HepG2 (cell line): ENCODE results near the gene RPS19BP1. TPM values are rescaled to one million over a fixed set of nuclear protein-coding genes. Genes with fewer than 3 reads are reported as not detected.

Source experiments
- ATAC-seq: fragments of 200-7000 bp; cut with Tn5 transposase; 3 replicates; pipeline ENCODE4 v1.9.1; 2020; ENCODE audit warnings: mild to moderate bottlenecking, moderate library complexity
- BruUV-seq: library from RNA; stranded (reverse); fragments of 400-500 nt; replicated peaks from 2 replicates; lab custom pipeline; 2021; lab: Mats Ljungman, UMichigan
- CTCF ChIA-PET: fragments of 300-600 bp; formaldehyde crosslinking; extraction: SDS; loops from one replicate; lab custom pipeline; 2021; ENCODE audit warnings: low total read pairs, inconsistent platforms, low intra/inter-chr PET ratio; lab: Yijun Ruan, JAX
- POLR2A ChIA-PET: fragments of 350-600 bp; sonication (Branson Sonifier 250); formaldehyde crosslinking; loops from one replicate; lab custom pipeline; 2020; ENCODE audit warnings: antibody characterized with exemption, inconsistent platforms; lab: Yijun Ruan, JAX
- DNase-seq: peaks from one replicate; pipeline ENCODE4 v3.0.0-alpha.2; 2015; ENCODE audit warnings: low spot score
- FAIRE-seq: peaks from 3 replicates; lab custom pipeline; 2011; peaks lifted over from hg19 to GRCh38; lab: Jason Lieb, UNC
- H2AFZ ChIP-seq: one replicate; pipeline ENCODE4 v1.6.1; 2011; ENCODE audit warnings: low read length, inconsistent platforms
- H3K27ac ChIP-seq: fragments of 300-600 bp; 3 replicates; pipeline ENCODE4 v1.8.0; 2011; ENCODE audit warnings: mixed run types, mild to moderate bottlenecking, mixed read lengths, low read length, inconsistent platforms; ENCODE audit not compliant: insufficient read depth; ENCODE audit errors: extremely low read length
- H3K27me3 ChIP-seq, 2 experiments: fragments of 200-600 bp in 1 of 2; 2 replicates in 1 of 2; 3 replicates in 1 of 2; pipeline versions ENCODE4 v1.6.0 to v1.8.0; 2011; ENCODE audit warnings: low read length in 2 of 2, mild to moderate bottlenecking in 2 of 2, moderate library complexity in 2 of 2, inconsistent platforms in 1 of 2; ENCODE audit not compliant: insufficient read depth in 2 of 2, control insufficient read depth in 1 of 2
- H3K36me3 ChIP-seq, 2 experiments: fragments of 200-600 bp in 1 of 2; replicated peaks in 1 of 2; 2 replicates in 1 of 2; 3 replicates in 1 of 2; pipeline versions ENCODE4 v1.5.1 to v1.8.0; 2011; ENCODE audit warnings: low read length in 2 of 2, inconsistent platforms in 1 of 2; ENCODE audit not compliant: insufficient read depth in 2 of 2, control insufficient read depth in 1 of 2
- H3K4me1 ChIP-seq: 2 replicates; pipeline ENCODE4 v1.5.1; 2012; ENCODE audit warnings: low read length, inconsistent platforms; ENCODE audit not compliant: insufficient read depth
- H3K4me2 ChIP-seq: 2 replicates; pipeline ENCODE4 v1.6.0; 2011; ENCODE audit warnings: low read depth, low read length, inconsistent platforms
- H3K4me3 ChIP-seq, 3 experiments: fragments of 200-600 bp in 1 of 3; sonication (generic), shearing (Covaris generic) in 1 of 3; replicated peaks in 1 of 3; 2 replicates each; pipeline ENCODE4 v1.5.1; 2011 to 2016; ENCODE audit warnings: low read length in 3 of 3, inconsistent platforms in 2 of 3, low read depth in 2 of 3, mild to moderate bottlenecking in 2 of 3, control low read depth in 1 of 3, mixed read lengths in 1 of 3; ENCODE audit not compliant: insufficient read depth in 1 of 3
- H3K79me2 ChIP-seq: one replicate; pipeline ENCODE4 v1.6.1; 2011; ENCODE audit warnings: low read length, inconsistent platforms; ENCODE audit not compliant: insufficient read depth
- H3K9ac ChIP-seq: 2 replicates; pipeline ENCODE4 v1.6.0; 2011; ENCODE audit warnings: mild to moderate bottlenecking, low read depth, low read length, inconsistent platforms; ENCODE audit not compliant: insufficient read depth
- H3K9me3 ChIP-seq: 2 replicates; pipeline ENCODE4 v1.5.1; 2012; ENCODE audit warnings: mild to moderate bottlenecking, low read length
- H4K20me1 ChIP-seq: 2 replicates; pipeline ENCODE4 v1.6.0; 2011; ENCODE audit warnings: inconsistent platforms, mild to moderate bottlenecking, low read length, moderate library complexity; ENCODE audit not compliant: insufficient read depth
- BCL6 ChIP-seq: IDR thresholded peaks from 2 replicates; pipeline ENCODE4 v1.6.1; 2016; ENCODE audit warnings: missing genetic modification reagents, missing compliant biosample characterization
- HIVEP1 ChIP-seq: sonication (generic); formaldehyde crosslinking; IDR thresholded peaks from 2 replicates; pipeline ENCODE4 v1.4.0; 2020; ENCODE audit warnings: mild to moderate bottlenecking, missing genetic modification reagents
- KDM3A ChIP-seq: IDR thresholded peaks from 2 replicates; pipeline ENCODE4 v1.6.1; 2018; ENCODE audit warnings: low read depth, missing compliant biosample characterization
- NFYB ChIP-seq: sonication (generic); formaldehyde crosslinking; IDR thresholded peaks from 2 replicates; pipeline ENCODE4 v1.4.0; 2020; ENCODE audit warnings: missing genetic modification reagents
- ZNF441 ChIP-seq: sonication (generic); formaldehyde crosslinking; IDR thresholded peaks from 2 replicates; pipeline ENCODE4 v1.7.0; 2021; ENCODE audit warnings: missing genetic modification reagents, borderline replicate concordance
- ZNF737 ChIP-seq: sonication (generic); formaldehyde crosslinking; IDR thresholded peaks from 2 replicates; pipeline ENCODE4 v1.5.0; 2020; ENCODE audit warnings: missing genetic modification reagents, mild to moderate bottlenecking, borderline replicate concordance
- ZNF775 ChIP-seq: sonication (generic); formaldehyde crosslinking; IDR thresholded peaks from 2 replicates; pipeline ENCODE4 v1.4.0; 2020; ENCODE audit warnings: missing genetic modification reagents, mild to moderate bottlenecking, moderate library complexity, borderline replicate concordance
- WGBS: methylation state at CpG from one replicate; pipeline ENCODE4 v1.1.6; 2017; ENCODE audit warnings: low lambda C conversion rate; 5-methylcytosine and 5-hydroxymethylcytosine counted together
- in situ Hi-C: cut with HindIII; loops from 2 replicates; pipeline ENCODE4 v1.10.0; 2017; ENCODE audit warnings: low pct_unique_long_range_greater_than_20kb; ENCODE audit not compliant: extremely low pct_ligation_motif_present
- intact Hi-C: fragments of 100-400 bp; cut with micrococcal nuclease; formaldehyde crosslinking; loops from one replicate; pipeline ENCODE4 v1.10.0; 2022; ENCODE audit not compliant: unreplicated experiment
- polyA plus RNA-seq, 8 experiments: library from polyadenylated mRNA; depleted of rRNA in 3 of 8; stranded (reverse) in 7 of 8; unstranded in 1 of 8; fragments of >200 nt; fragmentation: Illumina TruSeq in 4 of 8; extraction: Trizol in 4 of 8; gene quantifications; 2 replicates each; pipeline versions ENCODE4 v1.2.1 to v1.2.3, GENCODE V29; 2011 to 2016; ENCODE audit warnings: low read depth in 4 of 8, missing spikeins in 1 of 8, mixed read lengths in 1 of 8; ENCODE audit not compliant: insufficient read depth in 1 of 8
- total RNA-seq, 5 experiments: library from RNA; depleted of rRNA; stranded (reverse); fragments of >200 nt; fragmentation: Illumina TruSeq; extraction: Trizol; gene quantifications; 2 replicates each; pipeline ENCODE4 v1.2.3, GENCODE V29; 2016; ENCODE audit warnings: low read depth in 1 of 5
- TF ChIP-seq, protein P1 (sequence below), 2 experiments: sonication (generic) in 1 of 2; formaldehyde crosslinking in 1 of 2; IDR thresholded peaks; 2 replicates each; pipeline versions ENCODE4 v1.5.1 to v1.6.1; 2011 to 2020; ENCODE audit warnings: borderline replicate concordance in 1 of 2, low read depth in 1 of 2, low read length in 1 of 2, mild to moderate bottlenecking in 1 of 2, missing genetic modification reagents in 1 of 2, moderate library complexity in 1 of 2
- TF ChIP-seq, protein P2 (sequence below): sonication (generic); formaldehyde crosslinking; IDR thresholded peaks from 2 replicates; pipeline ENCODE4 v1.5.0; 2020; ENCODE audit warnings: missing genetic modification reagents

Gene RPS19BP1
- total and polyA plus RNA-seq, 2 of the 13 experiments (the other 11 are each of a cell fraction or from before 2014, with no cell fraction given) = 44.3 to 81.3 TPM

DNA sequence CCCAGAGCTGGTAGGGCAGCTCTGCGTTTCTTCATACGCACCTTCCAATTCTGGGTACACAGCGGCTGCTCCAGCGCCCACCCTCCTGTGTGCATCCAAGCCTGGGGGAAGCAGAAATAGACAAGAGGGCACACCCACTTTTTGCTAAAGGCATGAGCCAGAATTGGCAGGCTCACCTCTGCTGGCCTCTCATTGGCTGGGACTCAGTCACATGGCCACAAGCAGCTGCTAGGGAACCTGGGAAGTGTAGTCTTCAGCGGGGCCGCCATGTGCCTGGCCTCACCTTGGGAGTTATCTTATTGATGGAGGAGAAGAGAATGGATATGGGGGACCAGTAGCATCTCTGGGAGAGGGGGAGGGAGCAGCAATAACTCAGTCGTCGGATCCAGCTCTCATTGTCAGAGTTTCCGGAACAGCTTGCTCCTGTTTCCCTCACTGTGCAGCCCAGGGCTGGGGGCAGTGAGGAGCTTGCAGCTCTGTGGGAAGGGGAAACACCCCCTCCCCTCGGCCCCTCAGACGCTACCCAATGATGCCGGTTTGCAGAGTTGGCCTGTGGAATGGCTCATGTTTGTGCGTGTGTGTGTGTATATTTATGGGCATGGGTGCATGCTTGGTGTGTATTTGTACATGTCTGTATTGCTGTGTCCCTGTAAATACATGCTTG is 42.3 kb downstream of the RPS19BP1 start (continued):
- TF ChIP-seq, protein P1, sequence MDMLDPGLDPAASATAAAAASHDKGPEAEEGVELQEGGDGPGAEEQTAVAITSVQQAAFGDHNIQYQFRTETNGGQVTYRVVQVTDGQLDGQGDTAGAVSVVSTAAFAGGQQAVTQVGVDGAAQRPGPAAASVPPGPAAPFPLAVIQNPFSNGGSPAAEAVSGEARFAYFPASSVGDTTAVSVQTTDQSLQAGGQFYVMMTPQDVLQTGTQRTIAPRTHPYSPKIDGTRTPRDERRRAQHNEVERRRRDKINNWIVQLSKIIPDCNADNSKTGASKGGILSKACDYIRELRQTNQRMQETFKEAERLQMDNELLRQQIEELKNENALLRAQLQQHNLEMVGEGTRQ (IDR thresholded peaks at IDR 0.05; ENCODE audit: low read depth, low read length) = peak; percentile 92
- TF ChIP-seq, protein P1 (CRISPR knock-in tag; IDR thresholded peaks at IDR 0.05; ENCODE audit: borderline replicate concordance) = peak; percentile 98; the same call in 1 of the 2 replicates
- TF ChIP-seq ZNF737 (CRISPR knock-in tag) (no peak), NFYB (CRISPR knock-in tag) (peak; percentile 83)

DNA sequence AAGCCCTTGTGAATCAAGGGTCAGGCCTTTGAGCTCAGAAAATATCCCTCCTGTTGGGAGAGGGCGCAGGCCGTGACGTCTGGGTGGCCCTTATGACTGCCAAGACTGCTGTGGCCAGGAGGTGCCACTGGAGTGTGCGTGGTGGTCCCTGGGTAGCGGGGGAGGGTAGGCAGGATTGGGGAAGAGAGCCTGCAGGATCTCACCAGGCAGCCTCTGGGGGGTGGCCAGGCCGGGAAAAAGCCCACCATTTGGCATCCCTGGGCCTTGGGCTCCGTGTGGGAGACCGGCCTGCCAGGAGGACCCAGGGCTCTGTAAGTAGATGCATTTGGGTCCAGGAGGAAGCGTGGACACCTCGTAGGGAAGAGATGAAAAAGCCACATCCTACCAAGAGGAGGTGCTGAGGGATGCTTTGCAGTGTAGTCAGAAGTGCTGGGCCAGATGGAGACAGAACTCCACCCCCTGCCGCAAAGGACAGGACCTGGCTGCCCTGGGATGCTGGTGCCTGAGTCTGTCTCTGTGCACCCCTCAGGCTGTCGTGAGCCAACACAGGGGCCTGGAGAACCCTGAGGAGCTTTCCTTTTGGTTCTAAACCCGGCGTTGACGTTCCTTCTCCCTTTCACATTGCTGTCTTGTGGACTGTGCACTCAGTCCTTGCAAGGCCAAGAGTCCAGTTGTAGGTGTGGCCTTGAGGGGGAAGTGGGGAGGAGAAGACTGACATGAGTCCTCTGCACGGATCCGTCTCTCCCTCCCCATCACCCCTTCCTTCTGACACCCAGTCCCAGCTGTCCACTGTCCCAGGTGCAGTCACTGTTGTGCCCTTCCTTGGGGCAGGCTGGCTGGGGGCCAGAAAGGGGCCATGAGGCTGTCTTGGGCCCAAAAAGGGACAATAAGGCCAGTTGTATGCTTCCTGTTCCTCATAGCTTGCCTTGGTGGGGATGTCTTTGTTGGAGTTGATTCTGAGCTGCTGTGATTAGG is 43.2 kb downstream of the RPS19BP1 start:
- FAIRE-seq (no peak), ATAC-seq (no peak; the same call in 1 of the 3 replicates), DNase-seq (no peak)
- Histone ChIP-seq H4K20me1 (no peaks in the 10 kb centered on the region), H3K9me3 (no peaks in the 10 kb centered on the region), H3K9ac (no peak overlapping the region), H3K4me3 (no peak overlapping the region; a peak in 1 of 6 replicates), H3K4me1 (peaks cover 19% of the 10 kb centered on the region), H2AFZ (no peak overlapping the region), H3K79me2 (no peaks in the 10 kb centered on the region), H3K4me2 (peak overlapping the region; percentile 58), H3K36me3 (no peaks in the 10 kb centered on the region), H3K27me3 (peaks cover 0 to 2% of the 10 kb centered on the region in 2 experiments; a peak in 1 of 5 replicates), H3K27ac (no peak overlapping the region)
- BruUV-seq = no TSS peak
- in situ Hi-C loops = no loop called here
- 42% methylated on average over 16 of the region's 17 CpGs for WGBS
- intact Hi-C loops = no loop called here
- TF ChIP-seq HIVEP1 (CRISPR knock-in tag) = no peak; the same call in 1 of the 2 replicates
- TF ChIP-seq, protein P2, sequence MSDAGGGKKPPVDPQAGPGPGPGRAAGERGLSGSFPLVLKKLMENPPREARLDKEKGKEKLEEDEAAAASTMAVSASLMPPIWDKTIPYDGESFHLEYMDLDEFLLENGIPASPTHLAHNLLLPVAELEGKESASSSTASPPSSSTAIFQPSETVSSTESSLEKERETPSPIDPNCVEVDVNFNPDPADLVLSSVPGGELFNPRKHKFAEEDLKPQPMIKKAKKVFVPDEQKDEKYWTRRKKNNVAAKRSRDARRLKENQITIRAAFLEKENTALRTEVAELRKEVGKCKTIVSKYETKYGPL (CRISPR knock-in tag) = no peak
- no peak for TF ChIP-seq BCL6
- TF ChIP-seq ZNF441 (CRISPR knock-in tag) = no peak
- no peak for TF ChIP-seq KDM3A
- no peak for TF ChIP-seq ZNF775 (CRISPR knock-in tag)
- ChIA-PET CTCF (no interaction called here), POLR2A (interaction anchor here (0.9 to 1.5 kb wide), 5 partner anchors 9 to 169 kb away, joined by 4 to 12 read pairs (median 5); partner anchors contain the start of genes ATF4, MIEF1 and RPL3)
